Measurements from ENCODE around the gene P2RY12. TPM values are rescaled to one million over a fixed set of nuclear protein-coding genes. Genes with fewer than 3 reads are reported as not detected.

P2RY12 gene
- total RNA-seq, 2 donors from 2014 or later, result not detected

DNA sequence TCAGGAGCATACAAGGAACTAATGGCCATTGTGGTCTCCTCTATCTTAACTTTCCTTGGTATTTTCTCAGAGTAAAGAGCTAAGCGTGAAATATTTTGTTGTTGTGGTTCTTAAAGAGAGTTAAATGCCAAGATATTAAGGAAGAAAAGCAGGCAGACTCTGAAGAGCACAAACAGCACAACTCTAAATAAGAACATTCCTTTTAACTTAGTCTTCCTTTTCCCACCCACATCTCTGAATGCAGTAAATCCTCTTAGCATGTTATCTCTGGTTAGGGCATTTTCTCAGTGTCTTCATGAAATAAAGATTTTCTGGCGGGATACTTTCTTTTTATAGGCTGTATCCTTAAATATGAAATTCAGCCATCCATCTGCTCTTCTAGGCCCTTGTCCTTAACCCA, 69.4 kb downstream of the P2RY12 start:
- Mint-ChIP-seq H3K27me3 (ENCODE audit: insufficient read depth) (no peaks in the 10 kb centered on the region), H3K36me3 (ENCODE audit: low read depth) (no peaks in the 10 kb centered on the region), H3K4me3 (no peak overlapping the region), H3K27ac (peak overlapping the region; percentile 94), H3K9me3 (no peaks in the 10 kb centered on the region), H3K4me1 (peaks cover 36% of the 10 kb centered on the region)
- no peak for DNase-seq
- Histone ChIP-seq H3K4me1 (ENCODE audit: control insufficient read depth, insufficient read depth, low read length) (peaks cover 9% of the 10 kb centered on the region), H3K4me3 (ENCODE audit: low read length) (peak overlapping the region; percentile 51), H3K9ac (ENCODE audit: extremely low read depth, low read length, poor library complexity, severe bottlenecking) (peak overlapping the region; percentile 74), H3K27ac (ENCODE audit: low read depth, low read length) (peak overlapping the region; percentile 21), H3K27me3 (ENCODE audit: control insufficient read depth, insufficient read depth, low read length, poor library complexity, severe bottlenecking) (no peaks in the 10 kb centered on the region), H3K36me3 (ENCODE audit: control insufficient read depth, insufficient read depth, low read length) (no peaks in the 10 kb centered on the region), H3K9me3 (ENCODE audit: control insufficient read depth, low read length) (peaks cover 5% of the 10 kb centered on the region)
- WGBS, 2 experiments (ENCODE audit: insufficient coverage in 1 of 2, insufficient read length in 1 of 2), result 93% methylated on average over 2 of the region's 2 CpGs; no CpG with 5 or more reads in 1 of the 2 experiments
- TF ChIP-seq, protein P1, sequence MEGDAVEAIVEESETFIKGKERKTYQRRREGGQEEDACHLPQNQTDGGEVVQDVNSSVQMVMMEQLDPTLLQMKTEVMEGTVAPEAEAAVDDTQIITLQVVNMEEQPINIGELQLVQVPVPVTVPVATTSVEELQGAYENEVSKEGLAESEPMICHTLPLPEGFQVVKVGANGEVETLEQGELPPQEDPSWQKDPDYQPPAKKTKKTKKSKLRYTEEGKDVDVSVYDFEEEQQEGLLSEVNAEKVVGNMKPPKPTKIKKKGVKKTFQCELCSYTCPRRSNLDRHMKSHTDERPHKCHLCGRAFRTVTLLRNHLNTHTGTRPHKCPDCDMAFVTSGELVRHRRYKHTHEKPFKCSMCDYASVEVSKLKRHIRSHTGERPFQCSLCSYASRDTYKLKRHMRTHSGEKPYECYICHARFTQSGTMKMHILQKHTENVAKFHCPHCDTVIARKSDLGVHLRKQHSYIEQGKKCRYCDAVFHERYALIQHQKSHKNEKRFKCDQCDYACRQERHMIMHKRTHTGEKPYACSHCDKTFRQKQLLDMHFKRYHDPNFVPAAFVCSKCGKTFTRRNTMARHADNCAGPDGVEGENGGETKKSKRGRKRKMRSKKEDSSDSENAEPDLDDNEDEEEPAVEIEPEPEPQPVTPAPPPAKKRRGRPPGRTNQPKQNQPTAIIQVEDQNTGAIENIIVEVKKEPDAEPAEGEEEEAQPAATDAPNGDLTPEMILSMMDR (conservative IDR thresholded peaks at IDR 0.05), result no peak

DNA sequence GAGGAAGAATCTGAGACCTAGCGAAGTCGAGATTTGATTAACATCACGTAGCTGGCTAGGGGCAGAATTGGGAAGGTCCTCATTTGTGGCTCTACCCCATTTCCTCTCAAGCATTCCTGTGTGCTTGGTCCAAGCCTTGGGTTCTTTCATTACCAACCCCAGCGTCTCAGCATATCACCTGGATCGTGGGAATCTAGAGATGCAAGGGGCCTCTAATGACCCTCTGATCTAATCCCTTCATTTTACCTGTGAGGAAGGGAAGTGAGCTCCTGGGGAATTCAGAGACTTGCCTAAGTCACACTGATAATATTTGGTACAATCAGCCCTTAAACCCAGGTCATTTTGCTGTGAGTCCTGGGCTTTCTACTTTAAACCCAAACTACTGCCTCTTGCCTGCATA, 70.0 kb downstream of the P2RY12 start:
- Mint-ChIP-seq H3K4me3 (no peak overlapping the region), H3K4me1 (peaks cover 36% of the 10 kb centered on the region), H3K36me3 (ENCODE audit: low read depth) (no peaks in the 10 kb centered on the region), H3K27me3 (ENCODE audit: insufficient read depth) (no peaks in the 10 kb centered on the region), H3K9me3 (no peaks in the 10 kb centered on the region), H3K27ac (peak overlapping the region; percentile 94)
- 87 to 97% methylated on average over 3 to 5 of the region's 5 CpGs for WGBS, 2 experiments (ENCODE audit: insufficient coverage in 1 of 2, insufficient read length in 1 of 2)
- H3K9ac ChIP-seq (ENCODE audit: extremely low read depth, low read length, poor library complexity, severe bottlenecking), result peak overlapping the region; percentile 74
- peaks cover 9% of the 10 kb centered on the region for H3K4me1 ChIP-seq (ENCODE audit: control insufficient read depth, insufficient read depth, low read length)
- H3K27ac ChIP-seq (ENCODE audit: low read depth, low read length), result peak overlapping the region; percentile 21
- peak overlapping the region; percentile 30 for H3K4me3 ChIP-seq (ENCODE audit: low read length)
- peaks cover 5% of the 10 kb centered on the region for H3K9me3 ChIP-seq (ENCODE audit: control insufficient read depth, low read length)
- no peaks in the 10 kb centered on the region for H3K36me3 ChIP-seq (ENCODE audit: control insufficient read depth, insufficient read depth, low read length)
- peak; percentile 62 for DNase-seq
- no peaks in the 10 kb centered on the region for H3K27me3 ChIP-seq (ENCODE audit: control insufficient read depth, insufficient read depth, low read length, poor library complexity, severe bottlenecking)
- TF ChIP-seq, protein P1 (conservative IDR thresholded peaks at IDR 0.05), result no peak

DNA sequence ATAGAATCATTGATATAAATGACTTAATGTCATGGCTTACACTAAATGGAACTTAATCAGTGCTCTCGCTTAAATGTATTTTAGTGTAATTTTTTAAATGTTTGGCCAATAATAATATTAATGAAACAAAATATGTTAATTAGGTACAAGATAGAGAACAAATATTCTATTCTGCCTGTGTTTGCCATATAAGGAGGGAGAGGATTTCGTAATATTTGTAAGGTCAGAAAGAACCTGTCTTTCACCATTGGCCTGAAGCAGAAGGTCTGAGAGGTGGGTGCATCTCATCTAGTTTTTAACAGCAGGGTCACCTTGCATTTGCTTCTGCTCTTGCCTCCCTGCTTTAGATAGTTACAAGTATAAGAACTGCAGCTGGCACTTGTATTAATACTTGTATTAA, 70.4 kb downstream of the P2RY12 start:
- Histone ChIP-seq H3K36me3 (ENCODE audit: control insufficient read depth, insufficient read depth, low read length) (no peaks in the 10 kb centered on the region), H3K4me3 (ENCODE audit: low read length) (peak overlapping the region; percentile 7), H3K9ac (ENCODE audit: extremely low read depth, low read length, poor library complexity, severe bottlenecking) (no peak overlapping the region), H3K4me1 (ENCODE audit: control insufficient read depth, insufficient read depth, low read length) (peaks cover 9% of the 10 kb centered on the region), H3K27me3 (ENCODE audit: control insufficient read depth, insufficient read depth, low read length, poor library complexity, severe bottlenecking) (no peaks in the 10 kb centered on the region), H3K27ac (ENCODE audit: low read depth, low read length) (no peak overlapping the region), H3K9me3 (ENCODE audit: control insufficient read depth, low read length) (peaks cover 5% of the 10 kb centered on the region)
- TF ChIP-seq, protein P1 (conservative IDR thresholded peaks at IDR 0.05), result no peak
- Mint-ChIP-seq H3K36me3 (ENCODE audit: low read depth) (no peaks in the 10 kb centered on the region), H3K27ac (peak overlapping the region; percentile 94), H3K4me3 (no peak overlapping the region), H3K4me1 (peaks cover 36% of the 10 kb centered on the region), H3K27me3 (ENCODE audit: insufficient read depth) (no peaks in the 10 kb centered on the region), H3K9me3 (no peaks in the 10 kb centered on the region)
- 83 to 100% methylated on average over 1 to 2 of the region's 2 CpGs for whole genome bisulfite sequencing, 2 experiments (ENCODE audit: insufficient coverage in 1 of 2, insufficient read length in 1 of 2)
- no peak for DNase-seq

Data from endodermal cell (in vitro differentiated cells).